ENCODE results near the gene SCAMP2. TPM values are rescaled to one million over a fixed set of nuclear protein-coding genes. Genes with fewer than 3 reads are reported as not detected.

The SCAMP2 gene
- total RNA-seq, 3 donors from 2014 or later (not counting 1 experiment from before 2014, with no cell fraction given): 78.8 to 101 (median 92.8) TPM

GRCh38 chr15:74815121-74815934 is 57.8 kb downstream of the SCAMP2 start:
- no peak overlapping the region for H3K27ac Mint-ChIP-seq
- Histone ChIP-seq H3K4me1 (ENCODE audit: control insufficient read depth, insufficient read depth, low read length) (peaks cover 9% of the 10 kb centered on the region), H3K27ac (ENCODE audit: low read length) (no peak overlapping the region), H3K27me3 (ENCODE audit: control insufficient read depth, insufficient read depth, low read length) (no peaks in the 10 kb centered on the region), H3K36me3 (ENCODE audit: control insufficient read depth, insufficient read depth, low read length) (no peaks in the 10 kb centered on the region), H3K4me3 (ENCODE audit: low read length) (no peak overlapping the region), H3K9me3 (ENCODE audit: control insufficient read depth, insufficient read depth, low read length) (no peaks in the 10 kb centered on the region)
- DNase-seq (no peak), ATAC-seq (no peak)
- TF ChIP-seq CTCF (IDR thresholded peaks at IDR 0.05): no peak
- peaks cover 7 to 22% of the 10 kb centered on the region in 2 donors for H3K4me1 Mint-ChIP-seq
- no peak overlapping the region for H3K4me3 Mint-ChIP-seq
- H3K9me3 Mint-ChIP-seq: no peaks in the 10 kb centered on the region
- intact Hi-C loops (cut with micrococcal nuclease): no loop called here
- peaks cover 0 to 8% of the 10 kb centered on the region in 2 donors for H3K27me3 Mint-ChIP-seq (ENCODE audit: low read depth in 2 of 2)
- 88% methylated on average over 8 of the region's 10 CpGs for WGBS (ENCODE audit: insufficient coverage)
- no peaks in the 10 kb centered on the region for H3K36me3 Mint-ChIP-seq

GRCh38 chr15:74812533-74812932 is 60.6 kb downstream of the SCAMP2 start, which contains the start of gene LMAN1L:
TSS of gene LMAN1L (plus strand) at chr15:74812835. CDS start at chr15:74812855, 20 bp downstream.
- Mint-ChIP-seq H3K27me3 (ENCODE audit: low read depth in 2 of 2) (peaks cover 0 to 5% of the 10 kb centered on the region in 2 donors), H3K4me3 (no peak within 1 kb of the TSS), H3K4me1 (peaks cover 5 to 26% of the 10 kb centered on the region in 2 donors), H3K9me3 (no peaks in the 10 kb centered on the region), H3K27ac (no peak within 1 kb of the TSS), H3K36me3 (no peaks in the 10 kb centered on the region)
- no peak for DNase-seq
- Histone ChIP-seq H3K9me3 (ENCODE audit: control insufficient read depth, insufficient read depth, low read length) (no peaks in the 10 kb centered on the region), H3K27me3 (ENCODE audit: control insufficient read depth, insufficient read depth, low read length) (no peaks in the 10 kb centered on the region), H3K4me1 (ENCODE audit: control insufficient read depth, insufficient read depth, low read length) (peaks cover 20% of the 10 kb centered on the region), H3K4me3 (ENCODE audit: low read length) (no peak within 1 kb of the TSS), H3K36me3 (ENCODE audit: control insufficient read depth, insufficient read depth, low read length) (no peaks in the 10 kb centered on the region), H3K27ac (ENCODE audit: low read length) (no peak within 1 kb of the TSS)
- 92% methylated on average over 11 of the region's 12 CpGs for WGBS (ENCODE audit: insufficient coverage)
- intact Hi-C loops (cut with micrococcal nuclease): no loop called here
- no peak for TF ChIP-seq CTCF (IDR thresholded peaks at IDR 0.05)
- ATAC-seq: no peak

GRCh38 chr15:74809956-74810355 is 63.2 kb downstream of the SCAMP2 start:
- Histone ChIP-seq H3K27ac (ENCODE audit: low read length) (no peak overlapping the region), H3K27me3 (ENCODE audit: control insufficient read depth, insufficient read depth, low read length) (no peaks in the 10 kb centered on the region), H3K4me3 (ENCODE audit: low read length) (no peak overlapping the region), H3K4me1 (ENCODE audit: control insufficient read depth, insufficient read depth, low read length) (peaks cover 25% of the 10 kb centered on the region), H3K9me3 (ENCODE audit: control insufficient read depth, insufficient read depth, low read length) (no peaks in the 10 kb centered on the region), H3K36me3 (ENCODE audit: control insufficient read depth, insufficient read depth, low read length) (no peaks in the 10 kb centered on the region)
- no peak for DNase-seq
- Mint-ChIP-seq H3K36me3 (no peaks in the 10 kb centered on the region), H3K27me3 (ENCODE audit: low read depth in 2 of 2) (peaks cover 0 to 5% of the 10 kb centered on the region in 2 donors), H3K9me3 (no peaks in the 10 kb centered on the region), H3K4me1 (peaks cover 5 to 29% of the 10 kb centered on the region in 2 donors), H3K4me3 (no peak overlapping the region), H3K27ac (no peak overlapping the region)
- no peak for ATAC-seq
- 69% methylated on average over 3 of the region's 3 CpGs for WGBS (ENCODE audit: insufficient coverage)
- TF ChIP-seq CTCF (IDR thresholded peaks at IDR 0.05): no peak
- intact Hi-C loops (cut with micrococcal nuclease): no loop called here

All from natural killer cell (primary cell).